Embryonic facial prominence (tissue), 1 donor: ENCODE data around the gene ARID1B.
A peak's percentile ranks its signal among the peaks of the same experiment; 100 is the strongest.

Experiments used
- DNase-seq: peaks from one replicate; pipeline ENCODE4 v3.0.0-alpha.2; 2016; ENCODE audit errors: extremely low spot score

The ARID1B gene

GRCh38 chr6:156988276-156989158 lies 211.3 kb downstream of the ARID1B start:
- DNase-seq: no peak

GRCh38 chr6:156989159-156989806 lies 212.1 kb downstream of the ARID1B start:
- DNase-seq: no peak

- DNase-seq: peak; percentile 34
These were observed 215.0 kb downstream of the ARID1B start for GRCh38 chr6:156992020-156992804.

GRCh38 chr6:156993713-156994112 lies 216.5 kb downstream of the ARID1B start:
- DNase-seq: no peak

- no peak for DNase-seq
These were observed 217.3 kb downstream of the ARID1B start for GRCh38 chr6:156994215-156995076.

GRCh38 chr6:156995502-156995901 lies 218.3 kb downstream of the ARID1B start:
- no peak for DNase-seq

- DNase-seq: no peak
These were observed 219.1 kb downstream of the ARID1B start for GRCh38 chr6:156996265-156996664.

- no peak for DNase-seq
These were observed 221.7 kb downstream of the ARID1B start for GRCh38 chr6:156998794-156999330.

- no peak for DNase-seq
These were observed 222.6 kb downstream of the ARID1B start for GRCh38 chr6:156999762-157000161.

- no peak for DNase-seq
These were observed 224.5 kb downstream of the ARID1B start for GRCh38 chr6:157001716-157002115.

GRCh38 chr6:157002774-157003173 lies 225.6 kb downstream of the ARID1B start:
- DNase-seq: no peak

- DNase-seq: no peak
These were observed 228.8 kb downstream of the ARID1B start for GRCh38 chr6:157005940-157006339.

GRCh38 chr6:157008568-157008967 lies 231.4 kb downstream of the ARID1B start:
- no peak for DNase-seq

GRCh38 chr6:157012355-157012754 lies 235.2 kb downstream of the ARID1B start:
- DNase-seq: no peak

- DNase-seq: no peak
These were observed 236.6 kb downstream of the ARID1B start for GRCh38 chr6:157013649-157014304.

GRCh38 chr6:157014871-157015270 lies 237.7 kb downstream of the ARID1B start:
- no peak for DNase-seq

- DNase-seq: no peak
These were observed 239.8 kb downstream of the ARID1B start for GRCh38 chr6:157017022-157017421.

GRCh38 chr6:157017861-157018260 lies 240.7 kb downstream of the ARID1B start:
- DNase-seq: no peak

- no peak for DNase-seq
These were observed 242.0 kb downstream of the ARID1B start for GRCh38 chr6:157019115-157019641.

- DNase-seq: peak; percentile 27
These were observed 242.6 kb downstream of the ARID1B start for GRCh38 chr6:157019733-157020132.
